Panc1 (cell line): ENCODE data around the gene YAP1. TPM values are rescaled to one million over a fixed set of nuclear protein-coding genes. Genes with fewer than 3 reads are reported as not detected.

Experiments used
- ATAC-seq: fragments of 200-7000 bp; cut with Tn5 transposase; 2 replicates; pipeline ENCODE4 v1.9.1; 2020; ENCODE audit warnings: mild to moderate bottlenecking, moderate library complexity
- BruUV-seq: library from RNA; stranded (reverse); fragments of 400-500 nt; replicated peaks from 2 replicates; lab custom pipeline; 2021; lab: Mats Ljungman, UMichigan
- CTCF ChIA-PET: fragments of 300-600 bp; sonication (Branson Sonifier 250); formaldehyde crosslinking; loops from one replicate; lab custom pipeline; 2022; ENCODE audit warnings: antibody characterized with exemption; lab: Charles Lee
- POLR2A ChIA-PET: fragments of 300-600 bp; sonication (Branson Sonifier 250); formaldehyde crosslinking; loops from one replicate; lab custom pipeline; 2022; ENCODE audit warnings: antibody characterized with exemption; lab: Charles Lee
- DNase-seq: peaks from one replicate; pipeline ENCODE4 v3.0.0-alpha.2; 2010; ENCODE audit warnings: low read depth, low spot score
- H3K27ac ChIP-seq: 2 replicates; pipeline ENCODE4 v1.5.1; 2011; ENCODE audit warnings: mild to moderate bottlenecking, low read length, inconsistent platforms
- H3K27me3 ChIP-seq: fragments of 200-500 bp; sonication (Bioruptor generic); 2 replicates; pipeline ENCODE4 v1.6.0; 2014; ENCODE audit warnings: low read length, inconsistent platforms; ENCODE audit not compliant: control insufficient read depth, insufficient read depth
- H3K36me3 ChIP-seq: fragments of 200-500 bp; sonication (Bioruptor generic); 2 replicates; pipeline ENCODE4 v1.5.1; 2014; ENCODE audit warnings: inconsistent platforms, mild to moderate bottlenecking, low read length, moderate library complexity; ENCODE audit not compliant: control insufficient read depth, insufficient read depth
- H3K4me1 ChIP-seq: 2 replicates; pipeline ENCODE4 v1.5.1; 2011; ENCODE audit warnings: inconsistent platforms, mild to moderate bottlenecking, low read length, moderate library complexity; ENCODE audit not compliant: control insufficient read depth, insufficient read depth
- H3K4me3 ChIP-seq, 2 experiments: 2 replicates each; pipeline ENCODE4 v1.5.1; 2011 to 2012; ENCODE audit warnings: low read depth in 2 of 2, low read length in 2 of 2, mild to moderate bottlenecking in 2 of 2, inconsistent platforms in 1 of 2, moderate library complexity in 1 of 2
- H3K9me3 ChIP-seq: fragments of 200-500 bp; sonication (Bioruptor generic); 2 replicates; pipeline ENCODE4 v1.5.1; 2014; ENCODE audit warnings: low read depth, mild to moderate bottlenecking, inconsistent platforms, low read length, moderate library complexity; ENCODE audit not compliant: control insufficient read depth, insufficient read depth
- CTCF ChIP-seq: fragments of 450-650 bp; IDR thresholded peaks from 2 replicates; pipeline ENCODE4 v1.5.1; 2017; ENCODE audit warnings: mild to moderate bottlenecking
- POLR2AphosphoS5 ChIP-seq: IDR thresholded peaks from 2 replicates; pipeline ENCODE4 v1.6.1; 2012; ENCODE audit warnings: mild to moderate bottlenecking, low read depth, low read length, moderate library complexity
- REST ChIP-seq, 2 experiments: IDR thresholded peaks; 2 replicates each; pipeline ENCODE4 v1.6.1; 2011 to 2012; ENCODE audit warnings: low read depth in 2 of 2, control low read depth in 1 of 2, low read length in 1 of 2, mild to moderate bottlenecking in 1 of 2, moderate library complexity in 1 of 2; ENCODE audit not compliant: insufficient read depth in 1 of 2
- SIN3A ChIP-seq: IDR thresholded peaks from 2 replicates; pipeline ENCODE4 v1.6.1; 2012; ENCODE audit warnings: low read depth, mild to moderate bottlenecking, low read length, moderate library complexity, borderline replicate concordance; ENCODE audit not compliant: insufficient read depth
- TCF7L2 ChIP-seq: IDR thresholded peaks from 2 replicates; pipeline ENCODE4 v1.6.1; 2011; ENCODE audit warnings: mild to moderate bottlenecking, low read depth, low read length, inconsistent platforms
- in situ Hi-C: cut with HindIII; loops from 2 replicates; pipeline ENCODE4 v1.10.0; 2016; ENCODE audit warnings: low sequenced_read_pairs, low pct_unique_long_range_greater_than_20kb
- intact Hi-C: fragments of 100-400 bp; cut with micrococcal nuclease; formaldehyde crosslinking; loops from one replicate; pipeline ENCODE4 v1.10.0; 2022; ENCODE audit not compliant: unreplicated experiment
- total RNA-seq: library from RNA; stranded (reverse); gene quantifications from one replicate; pipeline ENCODE4 v1.2.1, GENCODE V29; 2021; ENCODE audit not compliant: unreplicated experiment

YAP1 gene
- total RNA-seq, 1 experiment from 2014 or later, result 158 TPM

- H3K9me3 ChIP-seq, result no peaks in the 10 kb centered on the region
- BruUV-seq, result no TSS peak
- ATAC-seq (no peak), DNase-seq (no peak)
- intact Hi-C loops (no loop called here), in situ Hi-C loops (no loop called here)
- peaks cover 25% of the 10 kb centered on the region for H3K4me1 ChIP-seq
- TF ChIP-seq CTCF, result peak; percentile 42; the same call in 1 of the 2 replicates
- no peak for TF ChIP-seq TCF7L2
- no peak for TF ChIP-seq SIN3A
- TF ChIP-seq REST (IDR thresholded peaks at IDR 0.05; ENCODE audit: insufficient read depth in 1 of 2, low read depth in 2 of 2, low read length in 1 of 2), result no peak
- no peak for TF ChIP-seq POLR2AphosphoS5
- H3K27me3 ChIP-seq, result no peaks in the 10 kb centered on the region
- peak overlapping the region; percentile 81 for H3K27ac ChIP-seq
- no peaks in the 10 kb centered on the region for H3K36me3 ChIP-seq
- ChIA-PET POLR2A (interaction anchor here (0.6 kb wide), 1 partner anchor 125 kb away, joined by 3 read pairs; no protein-coding TSS in a partner anchor), CTCF (interaction anchor here (1.0 to 1.1 kb wide), 2 partner anchors 11 to 18 kb away, joined by 3 to 7 read pairs; no protein-coding TSS in a partner anchor)
- H3K4me3 ChIP-seq, result peak overlapping the region; percentile 57 to 96
Measured at GRCh38 chr11:102268985-102269470, 158.8 kb downstream of the YAP1 start.

GRCh38 chr11:102269927-102270326 lies 159.7 kb downstream of the YAP1 start:
- POLR2A ChIA-PET, result no interaction called here
- intact Hi-C loops, result no loop called here
- H3K4me3 ChIP-seq, result no peak overlapping the region
- DNase-seq (no peak), ATAC-seq (no peak)
- H3K9me3 ChIP-seq, result no peaks in the 10 kb centered on the region
- no peaks in the 10 kb centered on the region for H3K36me3 ChIP-seq
- BruUV-seq, result no TSS peak
- in situ Hi-C loops, result no loop called here
- H3K27me3 ChIP-seq, result no peaks in the 10 kb centered on the region
- H3K27ac ChIP-seq, result peak overlapping the region; percentile 81; the same call in 1 of the 2 replicates
- CTCF ChIA-PET, result no interaction called here
- no peak for TF ChIP-seq POLR2AphosphoS5
- no peak for TF ChIP-seq REST (IDR thresholded peaks at IDR 0.05; ENCODE audit: insufficient read depth in 1 of 2, low read depth in 2 of 2, low read length in 1 of 2)
- no peak for TF ChIP-seq SIN3A
- TF ChIP-seq CTCF, result no peak
- no peak for TF ChIP-seq TCF7L2
- peaks cover 25% of the 10 kb centered on the region for H3K4me1 ChIP-seq
